ENCODE data around the gene IL7R.
A peak's percentile ranks its signal among the peaks of the same experiment; 100 is the strongest.

Gene IL7R, protein sequence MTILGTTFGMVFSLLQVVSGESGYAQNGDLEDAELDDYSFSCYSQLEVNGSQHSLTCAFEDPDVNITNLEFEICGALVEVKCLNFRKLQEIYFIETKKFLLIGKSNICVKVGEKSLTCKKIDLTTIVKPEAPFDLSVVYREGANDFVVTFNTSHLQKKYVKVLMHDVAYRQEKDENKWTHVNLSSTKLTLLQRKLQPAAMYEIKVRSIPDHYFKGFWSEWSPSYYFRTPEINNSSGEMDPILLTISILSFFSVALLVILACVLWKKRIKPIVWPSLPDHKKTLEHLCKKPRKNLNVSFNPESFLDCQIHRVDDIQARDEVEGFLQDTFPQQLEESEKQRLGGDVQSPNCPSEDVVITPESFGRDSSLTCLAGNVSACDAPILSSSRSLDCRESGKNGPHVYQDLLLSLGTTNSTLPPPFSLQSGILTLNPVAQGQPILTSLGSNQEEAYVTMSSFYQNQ
- 232 to 2,371 (median 1,248) reads per million in 3 experiments for total RNA-seq

DNA sequence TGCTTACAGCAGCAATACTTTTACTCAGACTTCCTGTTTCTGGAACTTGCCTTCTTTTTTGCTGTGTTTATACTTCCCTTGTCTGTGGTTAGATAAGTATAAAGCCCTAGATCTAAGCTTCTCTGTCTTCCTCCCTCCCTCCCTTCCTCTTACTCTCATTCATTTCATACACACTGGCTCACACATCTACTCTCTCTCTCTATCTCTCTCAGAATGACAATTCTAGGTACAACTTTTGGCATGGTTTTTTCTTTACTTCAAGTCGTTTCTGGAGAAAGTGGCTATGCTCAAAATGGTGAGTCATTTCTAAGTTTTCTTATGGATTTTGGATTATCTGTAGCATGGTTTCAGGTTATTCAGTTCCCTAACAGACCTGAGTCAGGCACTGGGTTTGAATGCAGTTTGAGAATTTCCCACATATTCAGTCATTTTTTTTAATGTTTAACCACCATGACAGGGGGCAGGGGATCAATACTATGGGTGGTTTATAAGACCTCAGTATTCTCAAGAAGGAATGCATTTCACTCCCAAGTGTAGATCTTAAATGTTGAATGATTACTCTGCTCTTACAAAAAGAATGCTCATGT lies at the start of gene IL7R:
IL7R (plus strand) TSS at position 127 of the 587 bp plus-strand sequence; CDS start at position 214, 87 bp downstream.
- DNase-seq = peak; percentile 80

DNA sequence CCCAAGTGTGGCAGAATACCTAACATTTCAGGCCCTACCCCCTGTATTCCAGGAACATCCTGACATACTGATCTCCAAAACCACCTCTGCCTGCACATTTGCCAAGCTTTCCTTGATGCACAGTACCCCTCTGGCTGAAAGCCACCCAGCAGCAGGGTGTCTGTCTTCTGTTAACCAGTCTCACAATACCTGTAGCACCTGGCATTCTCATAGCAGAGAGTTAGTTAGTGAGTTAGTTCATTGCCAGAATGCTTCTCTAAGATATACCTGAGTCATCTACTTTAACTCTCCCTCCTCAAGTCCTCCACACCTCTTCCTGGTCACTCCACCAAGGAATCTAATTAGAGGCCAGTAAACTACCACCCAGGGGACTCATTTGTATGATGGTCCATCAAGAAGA lies 46.1 kb upstream of the IL7R start:
- DNase-seq = no peak

DNA sequence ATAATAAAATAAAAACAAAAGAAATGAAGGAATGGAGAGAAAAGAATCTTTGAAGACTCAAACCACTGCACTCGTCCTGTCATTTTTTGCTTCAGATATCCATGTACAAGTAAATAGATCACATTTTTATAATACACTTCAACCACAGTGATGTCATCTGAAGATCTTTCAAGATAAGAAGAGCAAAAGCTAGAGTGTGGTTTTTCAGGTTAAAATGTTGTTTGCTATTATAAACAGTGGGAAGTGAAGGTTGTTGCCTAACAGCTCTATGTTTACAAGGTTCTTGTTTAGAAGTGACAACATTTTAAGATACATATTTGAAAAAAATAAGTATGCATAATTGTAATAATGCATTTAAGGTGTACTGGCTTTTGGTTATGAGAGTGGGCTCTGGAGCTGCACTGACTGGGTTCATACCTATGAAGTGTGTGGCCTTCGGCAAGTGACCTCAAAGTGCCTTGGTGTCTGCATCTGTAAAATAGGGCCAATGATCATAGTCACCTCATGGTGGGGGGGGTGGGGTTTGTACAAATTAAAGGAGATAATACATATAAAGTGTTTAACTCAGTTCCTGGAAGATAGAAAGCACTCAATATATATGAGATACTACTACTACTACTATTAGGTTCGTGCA lies 45.5 kb upstream of the IL7R start:
- DNase-seq = peak; percentile 90

DNA sequence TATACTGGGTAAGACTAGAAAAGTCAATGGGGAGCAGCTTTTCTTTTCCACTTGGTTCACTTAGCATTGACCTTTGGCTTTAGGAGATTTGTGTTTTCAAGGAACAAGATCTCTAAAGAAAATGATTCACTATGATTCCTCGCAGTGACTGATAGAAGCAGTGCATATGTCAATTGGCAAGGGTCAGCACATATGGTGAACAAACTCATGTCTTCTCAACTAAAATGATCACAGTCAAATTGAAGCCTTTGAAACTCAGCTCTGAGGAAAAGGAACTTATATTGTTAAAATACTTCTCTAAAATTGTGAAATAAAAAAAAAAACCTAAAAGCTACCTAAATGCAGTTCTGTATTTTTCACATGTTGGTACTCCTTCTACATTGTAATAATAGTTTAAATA lies 43.2 kb upstream of the IL7R start:
- DNase-seq = no peak

DNA sequence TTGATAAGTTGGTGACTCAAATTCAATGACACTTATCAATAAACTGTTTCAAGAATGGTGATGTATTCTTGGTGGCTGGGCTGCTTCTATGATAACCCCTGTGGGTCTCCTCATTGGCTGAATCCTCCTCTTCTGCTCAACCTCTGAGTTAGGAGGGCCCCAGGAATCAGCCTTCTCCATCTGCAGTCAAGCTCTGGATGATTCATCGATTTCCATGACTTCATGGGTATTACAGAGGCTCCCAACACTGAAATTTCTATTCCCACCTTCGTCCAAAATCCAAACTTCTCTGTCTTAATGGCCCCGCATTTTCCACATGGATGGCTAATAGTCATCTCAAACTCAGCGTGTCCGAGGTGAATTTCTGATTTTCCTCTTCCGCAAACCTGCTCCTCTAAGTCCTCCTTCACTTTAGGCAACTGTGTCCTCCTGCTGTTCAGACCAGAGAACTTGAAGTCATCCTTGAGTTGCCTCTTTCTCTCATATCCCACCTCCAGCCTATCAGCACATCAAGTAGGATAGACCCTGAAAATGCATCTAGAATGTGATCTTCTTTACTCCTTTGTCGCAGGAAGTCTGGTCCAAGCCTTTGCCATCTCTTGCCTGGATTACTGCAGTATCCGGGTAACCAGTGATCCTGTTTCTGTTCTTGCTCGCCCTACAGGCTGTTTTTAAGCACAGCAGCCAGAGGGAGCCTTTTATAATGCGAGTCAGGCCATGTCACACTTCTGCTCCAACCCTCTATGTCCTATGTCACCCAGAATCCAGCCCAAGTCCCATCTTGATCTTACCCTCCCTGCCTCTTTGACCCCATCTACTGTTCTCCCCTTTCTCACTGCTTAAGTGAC lies 41.4 kb upstream of the IL7R start:
- no peak for DNase-seq

DNA sequence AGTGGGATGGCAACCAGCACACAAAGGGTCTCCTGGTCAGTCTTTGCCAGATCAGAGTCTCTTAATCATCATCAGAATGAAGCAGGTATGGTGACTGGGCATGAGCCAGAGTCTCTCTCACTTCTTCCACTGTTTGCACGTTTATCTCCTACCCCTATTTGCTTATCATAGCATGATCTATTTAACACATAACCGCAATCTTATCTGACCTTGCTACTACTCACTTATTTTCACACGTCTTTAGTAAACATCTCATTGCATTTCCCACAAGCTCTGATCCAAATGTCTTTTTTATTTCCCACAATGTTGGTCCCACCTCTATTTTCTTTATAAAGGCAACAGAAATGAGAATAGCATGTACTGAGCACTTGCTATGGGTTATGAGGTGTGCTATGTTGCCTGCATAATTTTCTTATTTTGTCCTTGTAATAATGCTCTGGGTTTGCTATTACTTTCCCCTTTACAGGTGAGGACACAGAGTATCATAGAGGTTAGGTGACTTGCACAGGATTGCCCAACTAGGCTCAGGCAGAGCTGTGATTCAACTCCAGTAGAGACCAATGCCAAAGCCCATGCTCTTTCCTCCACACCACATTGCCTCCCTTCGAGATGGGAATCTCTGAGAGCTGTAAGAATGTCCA lies 39.7 kb upstream of the IL7R start:
- peak; percentile 53 for DNase-seq

DNA sequence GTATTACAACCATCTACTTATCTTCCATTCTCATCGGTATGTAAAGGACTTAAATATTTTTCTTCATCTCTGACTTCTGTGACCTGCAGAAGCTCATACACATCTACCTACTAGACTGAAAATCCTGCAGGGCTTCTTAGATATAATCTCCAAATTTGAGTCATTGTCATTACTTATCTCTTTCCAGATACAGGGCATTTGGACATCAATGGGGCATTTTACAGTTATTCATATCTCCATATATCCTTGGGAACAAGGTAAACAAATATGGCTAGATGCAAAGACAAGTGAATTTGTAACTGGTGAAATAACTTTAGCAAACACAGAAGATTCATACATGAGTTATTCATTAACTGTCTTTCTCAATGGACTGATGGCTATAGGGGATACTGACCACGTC lies 37.7 kb upstream of the IL7R start:
- no peak for DNase-seq

DNA sequence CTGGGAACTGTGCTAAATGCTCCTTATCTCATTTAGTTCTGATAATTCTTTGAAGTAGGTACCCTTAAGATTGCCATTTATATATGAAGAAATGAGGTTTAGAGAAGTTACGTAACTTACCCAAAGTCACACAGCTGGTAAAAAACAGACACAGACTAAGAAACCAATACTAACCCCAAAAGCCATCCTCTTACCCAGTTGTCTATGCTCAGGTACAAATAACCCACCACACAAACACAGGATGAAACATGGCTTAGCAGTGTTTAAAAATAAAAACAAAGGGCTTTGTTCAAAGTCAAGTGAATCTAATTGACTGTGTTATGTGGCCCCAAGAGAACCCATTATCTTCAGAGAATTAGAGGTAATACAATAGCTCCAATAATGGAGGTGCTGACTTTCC lies 37.0 kb upstream of the IL7R start:
- no peak for DNase-seq

DNA sequence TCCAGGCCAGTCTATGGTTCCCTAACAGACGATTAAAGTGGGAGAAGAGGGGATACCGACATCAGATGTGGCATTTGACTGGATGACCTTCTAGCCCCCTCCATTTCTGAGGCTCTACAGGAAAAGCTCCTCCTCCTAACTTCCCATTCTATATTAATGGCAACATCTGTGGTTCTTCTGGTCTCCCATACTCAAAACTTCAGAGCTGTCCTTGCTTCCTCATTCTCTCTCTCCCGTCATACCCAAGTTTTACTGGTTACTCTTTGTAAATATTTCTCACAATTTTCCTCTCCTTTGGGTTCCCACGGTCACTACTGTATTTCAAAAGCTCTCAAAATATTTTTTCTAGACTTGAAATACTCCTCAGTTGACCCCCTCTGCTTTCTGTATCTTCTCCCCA lies 36.0 kb upstream of the IL7R start:
- no peak for DNase-seq

DNA sequence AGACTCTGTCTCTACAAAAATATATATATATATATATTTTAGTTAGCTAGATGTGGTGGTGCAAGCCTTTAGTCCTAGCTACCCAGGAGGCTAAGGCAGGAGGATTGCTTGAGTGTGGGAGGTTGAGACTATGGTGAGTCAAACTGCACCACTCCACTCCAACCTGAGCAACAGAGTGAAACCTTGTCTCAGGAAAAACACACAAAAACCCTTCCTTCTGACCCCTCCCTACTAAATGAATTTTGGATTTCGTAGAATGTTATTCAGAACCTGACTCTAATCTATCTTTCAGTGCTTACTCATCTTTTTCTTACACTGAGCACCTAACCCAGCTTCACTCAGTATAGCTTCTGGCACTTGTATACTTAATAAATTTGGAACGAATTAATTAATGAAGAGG lies 35.2 kb upstream of the IL7R start:
- DNase-seq = no peak

DNA sequence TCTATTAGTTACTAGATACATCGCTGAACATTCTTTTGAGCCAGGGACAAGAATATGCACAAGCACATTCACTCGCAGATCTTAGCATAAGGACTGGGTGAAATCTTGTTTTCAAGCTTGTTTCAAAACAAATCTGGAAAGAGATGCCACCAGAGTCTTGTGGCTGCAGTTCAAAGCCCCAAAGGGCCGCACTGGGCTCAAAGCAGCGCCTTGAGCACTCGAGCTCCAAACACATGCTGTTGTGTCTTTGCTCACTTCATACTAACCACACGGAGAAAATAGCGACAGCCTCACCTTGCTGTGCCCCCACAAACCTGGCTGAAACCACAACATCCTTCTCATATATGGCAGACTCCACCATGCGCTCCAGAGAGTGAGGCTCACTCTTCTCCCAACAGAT lies 34.2 kb upstream of the IL7R start:
- peak; percentile 63 for DNase-seq

DNA sequence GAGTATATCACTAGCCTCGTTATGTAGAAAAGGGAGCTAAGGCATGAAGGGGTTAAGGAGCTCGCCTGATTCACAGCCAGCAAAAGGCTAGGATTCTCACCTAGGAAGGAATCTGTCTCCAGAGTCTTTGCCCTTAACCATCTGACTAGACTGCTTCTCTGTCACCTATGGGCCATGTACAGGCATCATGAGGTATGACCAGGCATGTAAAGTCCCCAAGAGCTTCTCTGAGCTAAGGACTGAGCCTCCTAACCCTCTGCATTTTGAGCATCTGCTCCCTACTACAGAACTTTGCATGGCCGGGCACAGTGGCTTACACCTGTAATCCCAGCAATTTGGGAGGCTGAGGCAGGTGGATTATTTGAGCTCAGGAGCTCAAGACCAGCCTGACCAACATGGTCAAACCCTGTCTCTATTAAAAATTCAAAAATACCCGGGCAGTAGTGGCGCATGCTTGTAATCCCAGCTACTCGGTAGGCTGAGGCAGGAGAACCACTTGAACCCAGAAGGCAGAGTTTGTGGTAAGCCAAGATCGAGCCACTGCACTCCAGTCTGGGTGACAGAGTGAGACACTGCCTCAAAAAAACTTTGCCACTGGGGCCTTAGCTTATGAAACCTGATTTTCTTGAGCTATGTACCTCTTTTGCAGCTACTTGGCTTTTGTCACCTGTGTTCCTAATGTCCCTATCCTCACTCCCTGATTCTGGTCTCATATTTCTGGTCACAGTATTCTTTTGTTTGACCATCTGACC lies 33.2 kb upstream of the IL7R start:
- DNase-seq = no peak

DNA sequence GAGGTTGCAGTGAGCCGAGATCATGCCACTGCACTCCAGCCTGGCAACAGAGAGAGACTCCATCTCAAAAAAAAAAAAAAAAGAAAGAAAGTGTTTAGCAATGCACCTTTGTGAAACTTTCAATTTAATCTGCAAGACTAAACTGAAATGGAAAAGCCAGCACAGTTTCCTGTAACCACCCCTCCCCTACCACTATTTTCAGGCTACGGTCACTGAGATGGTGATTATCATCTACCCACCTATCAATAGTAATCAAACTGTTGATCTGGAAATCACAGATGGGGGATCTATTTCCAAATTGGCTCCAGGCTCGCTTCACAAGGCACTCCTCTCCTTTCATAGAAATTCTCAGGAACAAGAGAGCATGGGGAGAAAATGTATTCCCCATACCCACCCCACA lies 30.6 kb upstream of the IL7R start:
- no peak for DNase-seq

DNA sequence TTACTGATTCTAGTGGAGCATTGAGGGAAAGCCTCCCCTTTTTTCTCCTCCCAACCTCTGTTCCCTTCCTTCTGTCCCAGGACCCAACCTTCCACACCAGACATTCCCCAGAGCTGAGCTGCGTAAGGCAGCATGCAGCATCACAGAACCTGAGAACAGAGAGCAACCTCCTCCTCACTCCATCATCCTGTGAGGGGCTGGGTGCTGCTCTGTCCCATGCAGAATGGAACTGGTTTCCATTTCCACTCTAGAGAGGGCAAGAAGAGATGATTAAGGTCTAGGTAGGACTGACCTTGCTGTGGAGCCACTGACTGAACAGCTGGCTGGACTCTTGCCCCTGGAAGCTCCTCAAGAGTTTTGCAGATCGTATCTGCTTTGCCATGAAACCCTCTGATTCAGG lies 30.1 kb upstream of the IL7R start:
- DNase-seq = no peak

DNA sequence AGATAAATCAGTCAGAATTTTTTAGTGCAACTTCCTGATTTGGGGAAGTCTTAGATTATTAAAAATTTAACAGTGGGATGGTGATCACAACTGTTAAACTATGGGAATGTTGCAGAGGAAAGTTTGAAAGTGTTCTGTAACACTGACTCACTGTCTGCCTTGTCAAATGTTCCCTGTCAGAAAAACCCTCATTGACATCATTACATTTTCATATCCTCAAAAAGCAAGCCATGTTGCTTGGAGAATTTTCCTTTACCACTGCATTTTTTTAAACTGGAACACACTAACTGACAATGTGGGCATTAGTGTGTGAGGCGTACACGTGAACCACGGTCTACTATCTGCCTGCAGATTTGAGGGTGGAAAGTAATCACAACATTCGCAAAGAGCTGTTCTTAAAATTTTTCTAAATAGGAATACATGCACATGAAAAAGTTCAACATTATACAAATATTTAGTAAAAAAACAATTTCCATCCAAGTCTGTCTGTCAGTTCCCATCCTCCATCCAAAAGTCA lies 28.6 kb upstream of the IL7R start:
- no peak for DNase-seq

DNA sequence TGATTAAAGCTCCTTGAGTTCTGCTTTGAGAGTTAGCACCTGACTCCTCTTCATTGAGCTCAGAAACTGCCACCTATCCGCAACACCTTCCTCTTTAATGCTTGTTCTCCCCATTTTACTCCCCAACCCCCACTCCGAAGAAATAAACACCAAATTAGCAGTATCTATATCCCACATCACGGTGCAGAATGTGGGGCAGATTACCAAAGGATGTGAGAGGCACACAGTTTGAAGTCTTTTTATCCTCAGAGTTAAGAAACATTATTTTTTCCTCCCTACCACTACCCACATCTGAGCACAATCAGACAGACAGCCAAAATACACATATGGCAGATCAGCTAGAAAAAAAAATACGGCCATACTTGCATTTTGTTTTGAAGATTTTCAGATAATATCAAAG lies 26.1 kb upstream of the IL7R start:
- DNase-seq = peak; percentile 89

DNA sequence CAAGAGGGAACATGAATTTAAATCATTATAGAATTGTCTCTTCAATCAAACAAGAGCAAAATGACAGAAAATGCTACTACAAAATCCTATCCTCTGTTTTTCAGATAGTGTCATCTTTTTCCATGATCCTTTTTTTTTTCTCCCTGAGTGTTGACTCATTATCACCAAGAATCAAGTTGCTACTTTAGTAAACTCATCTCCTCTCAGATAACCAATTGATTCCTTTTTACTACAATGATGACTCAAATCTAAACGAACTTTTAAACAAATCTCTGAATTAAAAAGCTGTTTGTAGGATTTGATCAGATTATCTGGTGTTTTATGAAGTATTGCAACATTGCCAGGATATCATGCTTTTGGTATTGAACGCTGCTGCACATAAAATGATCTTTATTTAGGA lies 23.9 kb upstream of the IL7R start:
- DNase-seq = no peak

DNA sequence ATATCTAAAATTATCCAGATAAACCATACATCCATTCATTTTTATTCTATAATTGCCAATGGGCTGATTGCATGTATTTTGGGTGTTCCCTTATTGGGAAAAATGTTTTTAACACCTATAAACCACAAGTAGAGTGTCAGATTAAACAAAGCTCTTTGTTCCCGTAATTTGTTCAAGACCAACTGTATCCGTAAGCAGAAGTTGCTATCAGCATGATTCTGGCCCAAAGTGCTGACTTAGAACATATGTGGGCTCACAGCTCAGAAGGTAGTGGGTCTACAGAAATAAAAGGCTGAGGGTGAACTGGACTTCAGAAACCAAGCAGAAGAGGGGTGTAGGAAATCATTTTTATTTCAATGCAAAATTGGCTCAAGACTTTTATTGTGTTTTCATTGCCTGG lies 23.5 kb upstream of the IL7R start:
- DNase-seq = no peak

DNA sequence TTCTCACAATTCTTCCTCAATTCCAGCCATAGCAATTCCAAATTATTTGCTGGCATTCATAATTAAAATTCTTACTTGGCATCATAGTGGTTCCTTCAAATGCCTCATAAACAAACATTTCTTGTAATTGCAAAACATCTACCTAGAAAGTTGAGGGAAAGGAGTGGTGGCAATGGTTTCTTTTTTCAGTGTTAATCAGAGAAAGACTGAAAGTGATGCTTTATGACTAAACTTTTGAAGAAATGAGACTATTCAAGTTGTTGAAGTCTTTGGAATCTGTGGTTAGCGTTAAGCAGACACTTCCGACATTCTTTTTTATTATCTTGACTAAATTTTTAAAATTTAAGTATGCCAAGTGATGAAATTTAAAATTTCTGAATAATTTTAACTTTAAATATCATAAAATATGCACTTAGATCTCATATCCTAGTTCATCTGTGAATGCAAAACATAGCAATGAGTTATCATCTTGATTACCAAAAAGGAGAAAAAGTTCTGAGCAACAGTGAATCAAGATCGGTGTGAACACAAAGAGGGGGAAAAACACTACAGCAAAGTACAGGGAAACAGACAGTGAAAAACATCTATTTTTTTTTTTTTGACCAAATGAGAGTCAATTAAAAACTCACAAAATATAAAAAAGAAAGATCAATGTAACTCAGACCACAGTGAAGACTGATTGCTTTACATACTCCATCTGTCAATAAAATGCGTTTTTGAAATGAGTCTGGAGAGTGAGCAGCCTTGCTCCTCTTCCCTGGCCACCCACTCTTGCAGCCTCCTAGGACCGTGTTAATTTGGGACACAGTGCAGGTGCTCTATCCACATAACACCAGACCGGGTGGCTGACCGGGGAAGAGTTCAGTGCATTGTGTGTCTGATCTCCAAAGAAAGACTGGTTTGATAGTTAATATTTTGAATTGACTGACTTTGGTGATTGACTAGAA lies 20.6 kb upstream of the IL7R start:
- DNase-seq = no peak

DNA sequence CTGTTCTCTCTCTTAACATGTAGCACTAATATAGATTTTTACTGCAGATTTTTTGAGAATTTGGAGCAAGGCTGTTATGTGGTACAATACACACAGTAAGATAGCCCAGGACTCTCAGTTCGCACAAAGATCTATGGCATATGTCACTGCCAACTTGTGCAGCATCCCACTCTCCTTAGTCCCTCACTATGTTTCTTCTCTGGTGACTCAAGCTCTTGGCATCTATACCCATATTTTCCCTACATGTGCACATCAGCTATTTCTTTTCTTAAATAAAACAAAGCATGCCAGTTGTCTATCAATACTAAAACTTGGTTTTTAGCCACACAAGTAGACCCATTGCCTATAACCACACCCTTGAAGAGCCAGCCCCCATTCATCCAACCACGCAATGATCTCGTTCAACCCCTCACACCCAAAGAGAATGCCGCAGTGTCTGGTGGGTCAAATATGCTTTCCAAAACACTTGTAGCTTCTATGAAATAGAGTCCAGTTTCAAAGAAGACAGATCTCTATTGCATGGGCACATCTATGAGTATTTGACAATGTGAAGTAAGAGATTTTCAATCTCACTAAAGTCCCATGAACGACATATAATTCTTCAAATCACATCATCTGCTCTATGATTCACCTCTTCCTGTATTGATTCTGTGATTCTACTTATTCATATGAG lies 18.2 kb upstream of the IL7R start:
- DNase-seq = no peak
